ENCODE measurements around the gene CUTA.
A peak's percentile ranks its signal among the peaks of the same experiment; 100 is the strongest.
"Not testable (repeated sequence)": the region's sequence is repeated elsewhere in the genome, so short reads cannot be mapped to it uniquely, and the experiment has no call there.

The CUTA gene

GRCh38 chr6:33390173-33390572 is 27.7 kb downstream of the CUTA start:
- Mint-ChIP-seq H3K4me3 (no peak overlapping the region), H3K36me3 (ENCODE audit: low read depth) (peaks cover 13% of the 10 kb centered on the region), H3K27ac (no peak overlapping the region), H3K27me3 (ENCODE audit: low read depth, poor library complexity) (no peaks in the 10 kb centered on the region), H3K9me3 (peaks cover 4% of the 10 kb centered on the region), H3K4me1 (peaks cover 45% of the 10 kb centered on the region)
- TF ChIP-seq CTCF (IDR thresholded peaks at IDR 0.05), result no peak
- no peak for DNase-seq

DNA sequence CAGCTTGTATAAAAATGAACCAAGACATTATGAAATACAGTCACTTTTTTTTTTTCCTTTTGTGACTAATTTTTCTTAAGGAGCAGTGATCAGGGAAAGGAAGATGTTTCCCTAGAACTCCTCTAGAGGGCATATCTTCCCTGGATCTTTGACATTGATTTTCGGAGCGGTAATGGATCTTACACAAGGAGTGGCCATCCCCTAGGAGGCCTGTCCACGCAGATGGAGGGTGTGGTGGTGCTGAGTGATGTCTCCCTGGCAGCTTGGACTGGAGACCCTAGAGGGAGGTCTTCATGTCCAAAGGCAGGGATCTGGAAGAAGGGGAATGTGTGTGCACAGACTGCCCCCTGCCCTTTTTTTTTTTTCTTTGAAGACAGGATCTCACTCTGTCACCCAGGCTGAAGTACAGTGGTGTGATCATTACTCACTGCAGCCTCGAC is 33.3 kb downstream of the CUTA start:
- Mint-ChIP-seq H3K4me1 (peaks cover 20% of the 10 kb centered on the region), H3K4me3 (no peak overlapping the region), H3K27me3 (ENCODE audit: low read depth, poor library complexity) (peaks cover 3% of the 10 kb centered on the region), H3K27ac (no peak overlapping the region), H3K9me3 (no peaks in the 10 kb centered on the region), H3K36me3 (ENCODE audit: low read depth) (no peaks in the 10 kb centered on the region)
- DNase-seq, result no peak
- TF ChIP-seq CTCF (IDR thresholded peaks at IDR 0.05), result peak; percentile 37

DNA sequence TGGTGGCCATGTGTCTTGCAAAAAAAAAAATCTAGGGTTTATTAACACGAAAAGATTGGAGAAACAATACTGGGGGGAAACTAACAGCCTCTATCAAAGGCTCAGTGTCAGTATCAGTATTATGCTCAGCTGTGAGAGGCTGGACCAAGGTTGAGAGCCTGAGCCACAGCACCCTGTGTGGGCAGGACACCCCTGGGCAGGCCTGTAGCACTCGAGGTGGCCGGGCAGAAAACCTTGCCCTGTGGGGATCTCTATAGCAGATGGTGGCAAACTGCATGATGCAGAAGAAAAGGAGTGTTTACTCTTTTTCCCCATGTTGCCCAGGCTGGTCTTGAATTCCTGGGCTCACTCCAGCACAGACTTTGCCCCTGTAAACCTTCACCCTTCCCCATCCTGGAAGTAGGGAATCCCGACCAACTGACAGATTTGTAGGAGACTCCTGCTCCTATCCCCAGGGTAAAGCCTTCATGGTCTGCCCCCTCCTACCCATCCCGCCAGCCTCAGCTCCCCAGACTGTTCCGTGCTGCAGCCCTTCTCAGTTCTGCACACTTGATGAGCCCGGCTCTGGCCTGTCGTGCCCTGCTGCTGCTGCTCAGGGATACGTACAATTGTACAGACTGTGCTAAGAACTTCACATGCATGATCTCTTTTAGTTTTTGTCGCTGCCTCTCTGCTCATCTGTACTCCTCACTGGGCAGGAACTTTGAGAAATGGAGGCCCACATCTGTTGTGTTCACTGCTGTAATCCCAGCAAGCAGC is 34.3 kb downstream of the CUTA start:
- Mint-ChIP-seq H3K9me3 (no peaks in the 10 kb centered on the region), H3K4me1 (peaks cover 20% of the 10 kb centered on the region), H3K36me3 (ENCODE audit: low read depth) (no peaks in the 10 kb centered on the region), H3K27me3 (ENCODE audit: low read depth, poor library complexity) (peaks cover 10% of the 10 kb centered on the region), H3K4me3 (no peak overlapping the region), H3K27ac (peak overlapping the region; percentile 69)
- no peak for DNase-seq
- TF ChIP-seq CTCF (IDR thresholded peaks at IDR 0.05), result no peak

DNA sequence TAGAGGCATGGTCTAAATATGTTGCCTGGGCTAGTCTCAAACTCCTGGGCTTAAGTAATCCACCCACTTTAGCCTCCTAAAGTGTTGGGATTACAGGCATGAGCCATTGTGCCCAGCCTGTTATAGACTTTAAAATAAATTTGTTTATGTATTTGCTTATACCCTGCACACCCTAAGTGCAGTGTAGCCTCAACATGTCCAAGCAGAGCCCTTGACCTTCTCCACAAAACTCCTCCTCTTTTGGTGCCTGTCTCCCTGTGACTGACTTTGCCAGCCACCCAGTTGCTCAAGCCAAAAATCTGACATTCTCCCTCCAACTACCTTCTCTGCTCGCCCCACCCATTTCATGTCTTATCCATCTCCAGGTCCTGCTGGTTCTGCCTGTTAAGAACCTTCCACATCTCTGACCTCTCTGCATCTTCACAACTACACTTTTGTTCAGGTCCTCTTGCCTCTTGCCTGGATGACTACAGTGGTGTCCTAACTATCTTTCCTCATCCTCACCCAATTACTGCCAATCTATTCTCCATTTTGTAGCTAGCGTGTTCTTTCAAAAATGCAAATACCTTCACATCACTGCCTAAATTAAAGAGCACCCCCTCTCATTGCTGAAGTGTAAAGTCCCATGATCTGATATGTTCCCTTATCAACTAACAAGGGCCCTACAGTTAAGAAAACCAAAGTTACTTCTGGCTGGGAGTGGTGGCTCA is 37.5 kb downstream of the CUTA start:
- DNase-seq, result no peak
- Mint-ChIP-seq H3K27me3 (ENCODE audit: low read depth, poor library complexity) (peaks cover 10% of the 10 kb centered on the region), H3K4me3 (no peak overlapping the region), H3K27ac (no peak overlapping the region), H3K9me3 (no peaks in the 10 kb centered on the region), H3K36me3 (ENCODE audit: low read depth) (no peaks in the 10 kb centered on the region), H3K4me1 (peaks cover 37% of the 10 kb centered on the region)
- TF ChIP-seq CTCF (IDR thresholded peaks at IDR 0.05), result no peak

DNA sequence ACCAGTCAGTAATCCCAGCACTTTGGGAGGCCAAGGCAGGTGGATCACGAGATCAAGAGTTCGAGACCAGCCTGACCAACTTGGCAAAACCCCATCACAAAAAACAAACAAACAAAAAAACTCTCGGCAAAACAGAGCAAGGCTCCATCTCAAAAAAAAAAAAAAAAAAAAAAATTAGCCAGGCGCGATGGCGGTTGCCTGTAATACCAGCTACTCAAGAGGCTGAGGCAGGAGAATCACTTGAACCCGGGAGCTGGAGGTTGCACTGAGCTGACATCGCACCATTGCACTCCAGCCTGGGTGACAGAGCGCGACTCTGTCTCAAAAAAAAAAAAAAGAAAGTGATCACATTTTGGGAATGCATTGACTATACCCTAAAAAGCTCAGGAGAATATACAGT is 38.7 kb downstream of the CUTA start:
- Mint-ChIP-seq H3K4me1 (peaks cover 44% of the 10 kb centered on the region), H3K27me3 (ENCODE audit: low read depth, poor library complexity) (peaks cover 16% of the 10 kb centered on the region)
- DNase-seq; H3K9me3 Mint-ChIP-seq; H3K4me3 Mint-ChIP-seq; H3K36me3 Mint-ChIP-seq (ENCODE audit: low read depth); H3K27ac Mint-ChIP-seq: not testable (repeated sequence)

- H3K4me3 Mint-ChIP-seq, result no peak overlapping the region
- DNase-seq, result no peak
- no peak overlapping the region for H3K27ac Mint-ChIP-seq
- H3K4me1 Mint-ChIP-seq, result peaks cover 55% of the 10 kb centered on the region
- H3K9me3 Mint-ChIP-seq, result no peaks in the 10 kb centered on the region
- no peak for TF ChIP-seq CTCF (IDR thresholded peaks at IDR 0.05)
- H3K36me3 Mint-ChIP-seq (ENCODE audit: low read depth), result no peaks in the 10 kb centered on the region
- H3K27me3 Mint-ChIP-seq (ENCODE audit: low read depth, poor library complexity), result peaks cover 16% of the 10 kb centered on the region
Observed at GRCh38 chr6:33377171-33377570, 40.7 kb downstream of the CUTA start.
